Smooth muscle cell (in vitro differentiated cells): Measurements from ENCODE around the gene CNIH3. TPM values are rescaled to one million over a fixed set of nuclear protein-coding genes. Genes with fewer than 3 reads are reported as not detected.

Experiments used
- DNase-seq: peaks from one replicate; lab custom pipeline; 2025; ENCODE audit not compliant: unreplicated experiment; lab: John Stamatoyannopoulos, UW
- H2AFZ ChIP-seq: fragments of 200-600 bp; sonication (generic); 2 replicates; pipeline ENCODE4 v1.6.0; 2016; ENCODE audit warnings: antibody characterized with exemption, low read depth, mild to moderate bottlenecking
- H3F3A ChIP-seq: fragments of 200-600 bp; sonication (generic); 2 replicates; pipeline ENCODE4 v1.6.0; 2017; ENCODE audit warnings: antibody characterized with exemption, low read depth
- H3K27ac ChIP-seq: fragments of 200-600 bp; sonication (generic); 2 replicates; pipeline ENCODE4 v1.5.1; 2016; ENCODE audit warnings: low read depth, mild to moderate bottlenecking
- H3K27me3 ChIP-seq: fragments of 200-600 bp; sonication (generic); 2 replicates; pipeline ENCODE4 v1.6.1; 2016; ENCODE audit warnings: low read depth, mild to moderate bottlenecking
- H3K36me3 ChIP-seq: fragments of 200-600 bp; sonication (generic); 2 replicates; pipeline ENCODE4 v1.5.1; 2016; ENCODE audit warnings: low read depth
- H3K4me1 ChIP-seq: fragments of 200-600 bp; sonication (generic); 2 replicates; pipeline ENCODE4 v1.5.1; 2016; ENCODE audit warnings: low read depth
- H3K4me2 ChIP-seq: fragments of 200-600 bp; sonication (generic); 2 replicates; pipeline ENCODE4 v1.6.0; 2016; ENCODE audit warnings: mild to moderate bottlenecking
- H3K4me3 ChIP-seq: fragments of 200-600 bp; sonication (generic); 2 replicates; pipeline ENCODE4 v1.5.1; 2016; ENCODE audit warnings: mild to moderate bottlenecking
- H3K79me2 ChIP-seq: fragments of 200-600 bp; sonication (generic); 2 replicates; pipeline ENCODE4 v1.6.0; 2016; ENCODE audit warnings: low read depth, mild to moderate bottlenecking
- H3K9ac ChIP-seq: fragments of 200-600 bp; sonication (generic); 2 replicates; pipeline ENCODE4 v1.6.0; 2016; ENCODE audit warnings: low read depth
- H3K9me3 ChIP-seq: fragments of 200-600 bp; sonication (generic); replicated peaks from 2 replicates; pipeline ENCODE4 v1.5.1; 2016; ENCODE audit warnings: low read depth
- H4K20me1 ChIP-seq: fragments of 200-600 bp; sonication (generic); 2 replicates; pipeline ENCODE4 v1.6.0; 2016; ENCODE audit warnings: low read depth
- WGBS: methylation state at CpG from one replicate; pipeline ENCODE4 v1.1.7; 2016; ENCODE audit warnings: low lambda C conversion rate; 5-methylcytosine and 5-hydroxymethylcytosine counted together
- polyA plus RNA-seq: library from polyadenylated mRNA; unstranded; fragments of >200 nt; fragmentation: Nextera tagmentation; extraction: Ambion mirVana; gene quantifications from 2 replicates; pipeline ENCODE4 v1.2.1, GENCODE V29; 2016
- total RNA-seq: library from RNA; depleted of rRNA; stranded (reverse); fragments of >200 nt; gene quantifications from 2 replicates; pipeline ENCODE4 v1.2.3, GENCODE V29; 2014
- TF ChIP-seq, protein P1 (sequence below): fragments of 200-600 bp; sonication (generic); IDR thresholded peaks from 2 replicates; pipeline ENCODE4 v1.5.1; 2017; ENCODE audit warnings: borderline replicate concordance, mild to moderate bottlenecking, antibody characterized with exemption; ENCODE audit not compliant: insufficient read depth, poor library complexity, severe bottlenecking

CNIH3 gene
- total and polyA plus RNA-seq, 2 experiments from 2014 or later, result 6.6 to 8.0 TPM

DNA sequence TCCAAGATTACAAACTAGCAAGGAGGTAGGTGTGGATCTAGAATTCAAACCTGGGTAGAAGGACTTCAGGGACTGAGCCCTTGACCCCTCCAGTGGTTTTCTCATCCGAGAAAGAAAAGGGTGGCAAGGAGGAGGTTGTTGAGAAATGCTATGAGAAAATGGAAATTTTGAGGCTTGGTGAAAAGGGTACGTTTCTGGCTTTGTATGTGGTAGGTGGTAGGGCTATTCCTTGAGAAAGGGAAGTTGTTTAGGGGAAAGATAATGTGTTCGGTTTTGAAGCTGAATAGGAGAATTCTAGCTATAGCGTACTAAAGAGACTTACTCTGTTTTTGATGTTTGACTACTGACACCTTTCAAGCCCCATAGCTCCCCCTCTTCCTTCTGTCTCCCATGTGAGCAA, 133.8 kb downstream of the CNIH3 start:
- H3K27ac ChIP-seq, result no peak overlapping the region
- H3F3A ChIP-seq, result no peaks in the 10 kb centered on the region
- no peak overlapping the region for H2AFZ ChIP-seq
- no peak overlapping the region for H3K9ac ChIP-seq
- DNase-seq, result no peak
- H3K4me2 ChIP-seq, result no peak overlapping the region
- no peaks in the 10 kb centered on the region for H3K27me3 ChIP-seq
- WGBS, result 88% methylated on average over 4 of the region's 4 CpGs
- H3K4me1 ChIP-seq, result no peaks in the 10 kb centered on the region
- no peaks in the 10 kb centered on the region for H3K36me3 ChIP-seq
- H4K20me1 ChIP-seq, result no peaks in the 10 kb centered on the region
- H3K9me3 ChIP-seq, result no peaks in the 10 kb centered on the region
- TF ChIP-seq, protein P1, sequence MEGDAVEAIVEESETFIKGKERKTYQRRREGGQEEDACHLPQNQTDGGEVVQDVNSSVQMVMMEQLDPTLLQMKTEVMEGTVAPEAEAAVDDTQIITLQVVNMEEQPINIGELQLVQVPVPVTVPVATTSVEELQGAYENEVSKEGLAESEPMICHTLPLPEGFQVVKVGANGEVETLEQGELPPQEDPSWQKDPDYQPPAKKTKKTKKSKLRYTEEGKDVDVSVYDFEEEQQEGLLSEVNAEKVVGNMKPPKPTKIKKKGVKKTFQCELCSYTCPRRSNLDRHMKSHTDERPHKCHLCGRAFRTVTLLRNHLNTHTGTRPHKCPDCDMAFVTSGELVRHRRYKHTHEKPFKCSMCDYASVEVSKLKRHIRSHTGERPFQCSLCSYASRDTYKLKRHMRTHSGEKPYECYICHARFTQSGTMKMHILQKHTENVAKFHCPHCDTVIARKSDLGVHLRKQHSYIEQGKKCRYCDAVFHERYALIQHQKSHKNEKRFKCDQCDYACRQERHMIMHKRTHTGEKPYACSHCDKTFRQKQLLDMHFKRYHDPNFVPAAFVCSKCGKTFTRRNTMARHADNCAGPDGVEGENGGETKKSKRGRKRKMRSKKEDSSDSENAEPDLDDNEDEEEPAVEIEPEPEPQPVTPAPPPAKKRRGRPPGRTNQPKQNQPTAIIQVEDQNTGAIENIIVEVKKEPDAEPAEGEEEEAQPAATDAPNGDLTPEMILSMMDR, result no peak
- H3K79me2 ChIP-seq, result no peaks in the 10 kb centered on the region
- H3K4me3 ChIP-seq, result no peak overlapping the region

DNA sequence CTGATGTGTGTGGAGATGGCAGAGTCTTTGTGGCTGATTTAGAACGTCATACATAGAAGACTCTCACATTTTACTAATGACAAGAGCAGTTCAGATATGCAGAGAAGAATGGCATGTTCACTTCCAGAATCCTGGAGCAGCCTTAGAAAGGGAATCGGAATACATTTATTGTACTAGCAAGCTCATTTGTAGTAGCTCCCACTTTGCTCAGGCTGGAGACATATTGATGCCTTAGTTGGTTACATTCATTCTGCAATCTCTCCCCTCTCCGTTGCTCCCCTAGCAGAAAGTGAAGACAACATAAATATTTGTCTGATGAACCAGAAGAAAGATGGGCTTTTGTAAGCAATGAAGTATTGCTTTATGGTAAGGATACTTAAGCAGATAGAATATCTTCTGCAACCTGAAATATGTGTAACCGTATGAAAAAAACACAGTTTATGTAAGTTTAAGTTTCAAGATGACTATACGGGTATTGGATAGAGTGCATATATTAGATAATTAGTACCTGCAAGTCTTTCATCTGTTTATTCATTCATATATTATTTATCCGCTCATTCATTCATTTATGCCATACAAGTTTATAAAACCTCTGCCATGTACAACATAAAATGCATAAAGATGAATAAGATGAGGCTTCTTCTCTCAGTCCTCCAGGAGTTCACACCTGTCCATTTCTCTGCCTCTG, 135.7 kb downstream of the CNIH3 start:
- H2AFZ ChIP-seq, result no peak overlapping the region
- no peaks in the 10 kb centered on the region for H3K79me2 ChIP-seq
- H3F3A ChIP-seq, result no peaks in the 10 kb centered on the region
- TF ChIP-seq, protein P1, result no peak
- H3K36me3 ChIP-seq, result no peaks in the 10 kb centered on the region
- WGBS, result 85% methylated on average over 6 of the region's 6 CpGs
- H3K4me1 ChIP-seq, result no peaks in the 10 kb centered on the region
- H3K9ac ChIP-seq, result no peak overlapping the region
- H3K27ac ChIP-seq, result no peak overlapping the region
- no peak for DNase-seq
- no peaks in the 10 kb centered on the region for H3K27me3 ChIP-seq
- H3K9me3 ChIP-seq, result no peaks in the 10 kb centered on the region
- H4K20me1 ChIP-seq, result no peaks in the 10 kb centered on the region
- no peak overlapping the region for H3K4me2 ChIP-seq
- no peak overlapping the region for H3K4me3 ChIP-seq

DNA sequence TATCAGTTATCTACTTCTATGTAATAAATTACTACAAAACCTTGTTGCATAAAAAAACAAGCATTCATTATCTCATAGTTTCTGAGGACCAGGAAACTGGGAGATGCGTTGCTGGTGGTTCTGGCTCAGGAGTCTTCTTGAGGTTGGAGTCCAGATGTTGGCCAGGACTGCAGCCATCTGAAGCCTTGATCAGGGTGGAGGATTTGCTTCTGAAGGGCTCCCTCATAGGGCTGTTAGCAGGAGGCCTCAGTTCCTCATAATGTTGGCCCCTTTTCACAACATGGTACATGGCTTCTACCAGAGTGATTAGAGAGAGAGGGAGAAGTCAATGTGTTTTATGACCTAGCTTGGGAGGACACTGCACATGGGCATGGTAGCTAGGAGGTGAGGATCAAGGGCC, 137.4 kb downstream of the CNIH3 start:
- TF ChIP-seq, protein P1, result no peak

DNA sequence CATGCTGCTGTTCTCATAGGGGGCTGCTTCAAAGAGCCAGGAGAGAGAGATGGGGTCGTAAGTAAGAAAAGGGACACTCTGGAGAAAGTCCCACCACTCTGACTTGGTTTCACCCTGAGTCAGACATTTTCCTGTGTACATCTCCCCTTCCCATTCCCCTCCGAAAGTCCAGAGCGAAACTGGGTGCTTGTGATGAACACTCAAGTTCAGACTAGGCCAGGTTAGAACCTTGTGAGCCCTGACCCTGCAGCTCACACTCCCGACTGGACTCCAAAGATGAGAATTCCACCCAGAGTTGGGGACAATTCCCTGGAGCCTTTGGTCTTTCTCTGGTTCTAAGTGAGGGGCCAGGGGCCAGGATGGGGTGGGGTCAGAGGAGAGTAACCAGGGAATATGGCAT, 139.5 kb downstream of the CNIH3 start:
- 87% methylated on average over 4 of the region's 4 CpGs for WGBS

More for the DNA sequence above, 137.4 kb downstream of the CNIH3 start:
- no peak for DNase-seq
- Histone ChIP-seq H3K4me3 (no peak overlapping the region), H3K36me3 (no peaks in the 10 kb centered on the region), H3K9me3 (no peaks in the 10 kb centered on the region), H3K27ac (no peak overlapping the region), H3K4me2 (no peak overlapping the region), H4K20me1 (no peaks in the 10 kb centered on the region), H3K79me2 (no peaks in the 10 kb centered on the region), H3K27me3 (no peaks in the 10 kb centered on the region), H3K9ac (no peak overlapping the region), H3K4me1 (no peaks in the 10 kb centered on the region), H3F3A (no peaks in the 10 kb centered on the region), H2AFZ (no peak overlapping the region)
- 96% methylated on average over 1 of the region's 1 CpG for WGBS

More for the DNA sequence above, 139.5 kb downstream of the CNIH3 start:
- Histone ChIP-seq H2AFZ (no peak overlapping the region), H3F3A (no peaks in the 10 kb centered on the region), H3K4me1 (no peaks in the 10 kb centered on the region), H3K9ac (no peak overlapping the region), H4K20me1 (no peaks in the 10 kb centered on the region), H3K36me3 (no peaks in the 10 kb centered on the region), H3K79me2 (no peaks in the 10 kb centered on the region), H3K9me3 (no peaks in the 10 kb centered on the region), H3K27ac (no peak overlapping the region), H3K27me3 (no peaks in the 10 kb centered on the region), H3K4me3 (no peak overlapping the region), H3K4me2 (no peak overlapping the region)
- TF ChIP-seq, protein P1, result no peak
- no peak for DNase-seq
